Frontal cortex (tissue), 4 donors: ENCODE measurements around the gene AP3M1. TPM values are rescaled to one million over a fixed set of nuclear protein-coding genes. Genes with fewer than 3 reads are reported as not detected.
A peak's percentile ranks its signal among the peaks of the same experiment; 100 is the strongest.
"Not testable (repeated sequence)": the region's sequence is repeated elsewhere in the genome, so short reads cannot be mapped to it uniquely, and the experiment has no call there.

Experiments used
- DNase-seq, 2 donors: peaks; one replicate each; pipeline ENCODE4 v3.0.0; 2012; ENCODE audit warnings: low spot score in 2 of 2
- FAIRE-seq: peaks from 2 replicates; lab custom pipeline; 2012; peaks lifted over from hg19 to GRCh38; lab: Jason Lieb, UNC
- total RNA-seq: library from RNA; depleted of rRNA; stranded (reverse); fragments of >200 nt; gene quantifications from one replicate; pipeline ENCODE4 v1.2.3, GENCODE V29; 2014
- donor health status: control.
- donor health status: control.
- donor health status: control.

The AP3M1 gene, protein sequence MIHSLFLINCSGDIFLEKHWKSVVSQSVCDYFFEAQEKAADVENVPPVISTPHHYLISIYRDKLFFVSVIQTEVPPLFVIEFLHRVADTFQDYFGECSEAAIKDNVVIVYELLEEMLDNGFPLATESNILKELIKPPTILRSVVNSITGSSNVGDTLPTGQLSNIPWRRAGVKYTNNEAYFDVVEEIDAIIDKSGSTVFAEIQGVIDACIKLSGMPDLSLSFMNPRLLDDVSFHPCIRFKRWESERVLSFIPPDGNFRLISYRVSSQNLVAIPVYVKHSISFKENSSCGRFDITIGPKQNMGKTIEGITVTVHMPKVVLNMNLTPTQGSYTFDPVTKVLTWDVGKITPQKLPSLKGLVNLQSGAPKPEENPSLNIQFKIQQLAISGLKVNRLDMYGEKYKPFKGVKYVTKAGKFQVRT
- total RNA-seq, result 31.0 TPM

DNA sequence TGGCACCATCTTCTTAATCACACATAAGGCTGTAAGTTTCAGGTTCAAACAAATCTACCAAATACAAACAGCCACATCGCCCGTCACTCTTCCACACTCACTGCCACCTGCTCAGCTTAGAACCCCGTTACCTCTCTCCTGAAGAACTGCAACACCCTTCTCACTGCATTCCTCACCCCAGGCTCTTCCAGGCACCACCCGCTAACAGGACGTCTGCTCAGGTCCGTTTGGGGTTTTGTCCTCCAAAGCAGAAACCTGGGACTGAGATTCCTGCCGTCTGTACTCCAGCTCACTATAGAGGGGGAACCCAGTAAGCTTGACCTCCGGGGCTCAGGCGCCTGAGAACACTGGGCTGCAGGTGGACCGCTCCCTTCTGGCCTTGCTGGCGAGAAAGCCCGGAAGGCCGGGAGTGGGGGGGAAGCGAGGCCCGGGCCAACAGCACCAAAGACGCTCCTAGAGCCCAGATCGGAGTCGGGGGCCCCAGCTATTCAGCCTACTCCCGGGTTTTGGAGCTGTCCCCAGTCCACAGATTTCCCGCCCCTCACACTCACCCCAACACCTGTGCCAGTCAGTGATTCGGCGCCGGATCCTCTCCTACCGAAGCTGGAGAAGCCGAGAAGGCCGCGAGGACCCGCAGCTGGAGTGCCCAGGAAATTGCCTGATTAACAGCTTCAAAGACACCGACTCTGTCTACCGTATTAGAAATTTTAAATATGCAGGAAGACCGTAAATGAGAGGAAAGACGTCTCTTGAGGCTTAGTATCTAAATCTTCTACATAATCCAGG, at the start of gene AP3M1:
Gene AP3M1 (minus strand): TSS at position 625 of the 786 bp plus-strand sequence. CDS start 12,449 bp downstream, outside the sequence.
- FAIRE-seq, result no peak
- DNase-seq, result peak in 1 of 2 donors; percentile 62

DNA sequence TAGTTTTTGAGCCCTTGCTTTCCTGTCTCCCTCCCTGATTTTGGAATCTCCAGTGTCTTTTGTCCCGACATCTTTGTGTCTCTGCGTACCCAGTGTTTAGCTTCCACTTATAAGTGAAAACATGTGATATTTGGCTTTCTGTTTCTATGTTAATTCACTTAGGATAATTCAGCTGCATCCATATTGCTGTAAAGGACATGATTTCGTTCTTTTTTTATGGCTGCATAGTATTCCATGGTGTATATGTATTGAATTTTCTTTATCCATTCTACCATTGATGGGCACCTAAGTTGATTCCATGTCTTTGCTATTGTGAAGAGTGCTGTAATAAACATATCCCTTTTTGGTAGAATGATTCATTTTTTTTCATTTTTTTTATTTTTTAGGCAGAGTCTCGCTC, 48.7 kb upstream of the AP3M1 start:
- FAIRE-seq (no peak), DNase-seq (no peak)

DNA sequence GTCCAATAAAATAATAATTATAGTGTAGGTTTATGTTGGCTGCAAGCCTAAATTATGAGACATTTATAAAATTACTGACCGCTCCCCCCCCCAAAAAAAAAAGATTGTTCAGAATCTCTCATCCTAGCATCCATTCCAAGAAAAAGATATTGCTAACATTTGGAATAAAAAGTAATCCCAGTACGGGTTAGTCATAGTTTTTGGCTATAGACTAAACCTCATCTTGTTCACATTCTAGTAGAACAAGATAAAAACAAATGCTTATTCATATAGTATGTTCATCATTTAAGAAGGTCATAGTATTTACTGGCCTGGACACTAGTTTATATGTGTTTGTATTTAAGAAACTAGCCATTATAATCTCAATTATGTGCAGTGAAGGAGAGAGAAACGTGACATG, 44.4 kb upstream of the AP3M1 start:
- FAIRE-seq (no peak), DNase-seq (no peak)

GRCh38 chr10:74194545-74194944, 43.9 kb upstream of the AP3M1 start:
- FAIRE-seq (no peak), DNase-seq (no peak)

GRCh38 chr10:74190494-74190893, 39.9 kb upstream of the AP3M1 start:
- DNase-seq (no peak), FAIRE-seq (no peak)

- DNase-seq (no peak), FAIRE-seq (no peak)
Observed at GRCh38 chr10:74189999-74190421, 39.4 kb upstream of the AP3M1 start.

DNA sequence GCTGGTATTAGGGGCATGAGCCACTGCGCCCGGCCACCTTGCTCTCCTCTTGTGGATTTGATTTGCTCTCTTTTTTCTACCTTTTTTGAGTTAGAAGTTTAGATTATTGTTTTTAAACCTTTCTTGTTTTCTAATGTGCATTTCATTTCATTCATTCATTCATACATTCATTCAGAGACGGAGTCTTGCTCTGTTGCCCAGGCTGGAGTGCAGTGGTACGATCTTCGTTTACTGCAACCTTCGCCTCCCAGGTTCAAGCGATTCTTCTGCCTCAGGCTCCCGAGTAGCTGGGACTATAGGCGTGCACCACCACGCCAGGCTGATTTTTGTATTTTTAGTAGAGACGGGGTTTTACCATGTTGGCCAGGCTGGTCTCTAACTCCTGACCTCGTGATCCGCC, 38.0 kb upstream of the AP3M1 start:
- DNase-seq, FAIRE-seq: not testable (repeated sequence)

GRCh38 chr10:74187237-74187636, 36.6 kb upstream of the AP3M1 start:
- DNase-seq, result no peak
- no peak for FAIRE-seq

GRCh38 chr10:74186678-74187077, 36.0 kb upstream of the AP3M1 start:
- no peak for DNase-seq
- FAIRE-seq, result no peak

GRCh38 chr10:74179111-74179710, 28.6 kb upstream of the AP3M1 start:
- FAIRE-seq, result no peak

GRCh38 chr10:74178042-74178791, 27.6 kb upstream of the AP3M1 start:
- no peak for DNase-seq
- no peak for FAIRE-seq

More at GRCh38 chr10:74179111-74179710, 28.6 kb upstream of the AP3M1 start:
- no peak for DNase-seq

DNA sequence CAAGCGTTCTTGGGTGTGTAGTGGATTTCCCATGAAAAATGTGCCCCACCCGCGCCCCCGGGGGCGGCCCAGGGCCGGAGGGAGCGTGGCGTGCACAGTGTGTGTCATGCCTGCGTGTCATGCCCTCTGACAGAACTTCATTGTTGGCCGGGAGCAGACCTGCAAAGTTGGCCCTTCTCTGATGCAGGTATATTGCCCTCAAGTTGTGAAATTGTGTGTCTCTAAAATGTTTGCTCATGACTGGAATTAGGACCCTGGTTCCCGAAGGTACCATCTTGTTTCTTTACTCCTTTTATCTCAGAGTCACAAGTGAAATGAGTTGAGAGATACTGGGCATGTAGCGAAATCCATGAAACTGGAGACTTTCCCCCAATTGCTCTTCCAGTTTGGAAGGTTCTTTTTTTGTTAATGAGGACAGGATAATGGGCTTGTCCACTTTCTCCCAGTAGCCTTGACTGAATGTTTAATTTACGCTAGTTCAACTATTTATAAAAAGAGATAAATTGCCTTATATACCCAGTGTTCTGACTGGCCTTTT, 26.6 kb upstream of the AP3M1 start:
- no peak for FAIRE-seq
- DNase-seq, result peak in 1 of 2 donors; percentile 36

GRCh38 chr10:74176380-74177139, 25.9 kb upstream of the AP3M1 start:
- FAIRE-seq, result no peak

DNA sequence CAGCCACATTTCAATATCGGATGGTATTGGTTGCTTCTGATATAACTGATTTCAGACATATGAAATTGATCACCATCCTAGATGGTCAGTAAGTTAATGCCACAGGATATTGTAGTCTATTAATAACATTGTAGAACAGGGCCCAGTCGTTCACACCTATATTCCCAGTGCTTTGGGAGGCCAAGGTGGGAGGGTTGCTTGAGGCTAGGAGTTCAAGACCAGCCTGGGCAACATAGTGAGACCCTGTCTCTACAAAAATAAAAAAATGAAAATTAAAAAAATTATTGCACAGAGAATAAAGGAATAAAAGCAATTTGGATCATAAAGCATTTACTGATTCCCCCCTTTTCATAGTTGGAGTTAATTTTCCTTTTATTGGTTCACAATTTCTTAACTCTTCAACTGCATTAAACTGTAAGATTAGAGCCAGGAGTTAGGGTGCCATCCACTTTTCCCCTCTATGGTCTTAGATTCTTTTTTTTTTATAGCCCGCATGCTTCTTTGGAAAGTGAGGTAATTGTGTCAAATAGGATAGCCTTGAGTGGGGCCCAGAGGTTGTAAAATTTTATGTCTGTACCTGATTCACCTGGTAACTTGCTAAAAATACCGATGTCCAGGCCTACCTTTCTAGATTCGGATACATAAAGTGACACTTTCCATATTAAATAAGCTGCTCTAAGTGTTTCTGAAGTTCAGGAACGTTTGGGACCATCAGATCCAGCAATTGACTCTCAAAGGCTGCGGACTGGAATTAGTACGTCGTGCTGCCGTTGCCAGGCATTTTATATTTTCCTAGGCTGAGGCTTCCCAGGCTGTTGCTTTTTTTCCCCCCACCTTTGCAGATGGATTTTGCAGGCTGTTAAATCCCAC, 25.1 kb upstream of the AP3M1 start:
- no peak for FAIRE-seq
- DNase-seq, result no peak

More at GRCh38 chr10:74176380-74177139, 25.9 kb upstream of the AP3M1 start:
- peak; percentile 79 to 84 for DNase-seq

- DNase-seq (no peak), FAIRE-seq (no peak)
Observed at GRCh38 chr10:74174521-74174920, 23.9 kb upstream of the AP3M1 start.

DNA sequence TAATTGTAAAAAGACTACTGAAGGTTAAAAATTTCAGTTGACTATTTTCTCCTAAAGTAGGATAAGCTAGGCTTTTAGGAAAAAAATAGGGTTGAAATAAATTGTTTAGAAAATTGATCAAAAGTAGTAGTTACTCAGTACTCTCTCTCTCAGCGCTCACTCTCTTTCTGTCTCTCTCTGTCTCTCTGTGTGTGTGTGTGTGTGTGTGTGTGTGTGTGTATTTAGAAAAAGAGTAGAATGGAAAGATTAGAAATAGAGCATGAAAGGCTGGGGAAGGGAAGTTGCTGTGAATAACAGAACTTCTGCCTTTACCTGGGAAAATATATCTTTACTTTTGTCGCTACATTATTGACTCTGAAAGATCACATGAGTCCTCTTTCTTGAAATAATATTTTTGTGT, 21.0 kb upstream of the AP3M1 start:
- FAIRE-seq, result no peak

GRCh38 chr10:74167443-74167842, 16.8 kb upstream of the AP3M1 start:
- DNase-seq (no peak), FAIRE-seq (no peak)

More for the DNA sequence above, 21.0 kb upstream of the AP3M1 start:
- no peak for DNase-seq

DNA sequence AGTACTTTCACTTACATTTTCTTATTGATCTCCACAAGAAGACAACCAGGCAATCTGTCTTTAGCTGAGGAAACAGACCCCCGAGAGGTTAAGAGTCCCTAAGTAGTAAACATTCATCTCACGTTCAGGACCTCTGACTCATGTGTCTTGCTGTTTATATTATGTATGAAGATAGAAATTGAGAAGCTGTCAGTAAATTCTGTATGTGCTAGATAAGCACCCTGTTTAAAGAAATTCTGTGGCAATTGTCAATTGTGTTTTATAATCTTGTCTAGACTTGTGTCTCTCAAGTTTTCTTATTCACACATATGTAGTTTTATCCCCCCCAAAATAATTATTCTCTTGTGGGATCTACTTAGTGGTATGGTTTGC, 14.9 kb upstream of the AP3M1 start:
- FAIRE-seq (no peak), DNase-seq (no peak)
